ENCODE data around the gene SRMS.

The SRMS gene

GRCh38 chr20:63547725-63548480, at the start of gene SRMS:
TSS of gene SRMS (minus strand) at chr20:63547749. CDS start at chr20:63547463, 286 bp downstream.
- no peak for DNase-seq (ENCODE audit: low read depth in 1 of 2, low spot score in 1 of 2)

- no peak for DNase-seq (ENCODE audit: low read depth in 1 of 2, low spot score in 1 of 2)
Observed at GRCh38 chr20:63596423-63596822, 48.9 kb upstream of the SRMS start.

- DNase-seq (ENCODE audit: low read depth in 1 of 2, low spot score in 1 of 2), result no peak
Observed at GRCh38 chr20:63595416-63596127, 48.0 kb upstream of the SRMS start.

GRCh38 chr20:63594043-63594561, 46.6 kb upstream of the SRMS start:
- DNase-seq (ENCODE audit: low read depth in 1 of 2, low spot score in 1 of 2), result no peak

- DNase-seq (ENCODE audit: low read depth in 1 of 2, low spot score in 1 of 2), result no peak
Observed at GRCh38 chr20:63592661-63593060, 45.1 kb upstream of the SRMS start.

GRCh38 chr20:63591786-63592355, 44.3 kb upstream of the SRMS start:
- no peak for DNase-seq (ENCODE audit: low read depth in 1 of 2, low spot score in 1 of 2)

GRCh38 chr20:63591147-63591533, 43.6 kb upstream of the SRMS start:
- no peak for DNase-seq (ENCODE audit: low read depth in 1 of 2, low spot score in 1 of 2)

GRCh38 chr20:63590218-63591146, 42.9 kb upstream of the SRMS start:
- DNase-seq (ENCODE audit: low read depth in 1 of 2, low spot score in 1 of 2), result no peak

- DNase-seq (ENCODE audit: low read depth in 1 of 2, low spot score in 1 of 2), result no peak
Observed at GRCh38 chr20:63589261-63590217, 42.0 kb upstream of the SRMS start.

GRCh38 chr20:63588641-63589041, 41.1 kb upstream of the SRMS start:
- DNase-seq (ENCODE audit: low read depth in 1 of 2, low spot score in 1 of 2), result no peak

- DNase-seq (ENCODE audit: low read depth in 1 of 2, low spot score in 1 of 2), result no peak
Observed at GRCh38 chr20:63587776-63588591, 40.4 kb upstream of the SRMS start.

- DNase-seq (ENCODE audit: low read depth in 1 of 2, low spot score in 1 of 2), result no peak
Observed at GRCh38 chr20:63587256-63587655, 39.7 kb upstream of the SRMS start.

- no peak for DNase-seq (ENCODE audit: low read depth in 1 of 2, low spot score in 1 of 2)
Observed at GRCh38 chr20:63586797-63587196, 39.2 kb upstream of the SRMS start.

GRCh38 chr20:63585616-63586565, 38.3 kb upstream of the SRMS start:
- DNase-seq (ENCODE audit: low read depth in 1 of 2, low spot score in 1 of 2), result no peak

- DNase-seq (ENCODE audit: low read depth in 1 of 2, low spot score in 1 of 2), result no peak
Observed at GRCh38 chr20:63582382-63583063, 35.0 kb upstream of the SRMS start.

- peak; percentile 59 for DNase-seq (ENCODE audit: low read depth in 1 of 2, low spot score in 1 of 2)
Observed at GRCh38 chr20:63580796-63581461, 33.4 kb upstream of the SRMS start.
